ENCODE data around the gene COG5.

The COG5 gene

GRCh38 chr7:107563775-107564552, at the start of gene COG5, which contains the start of gene DUS4L:
Gene COG5 (minus strand): TSS chr7:107563920. CDS start chr7:107563896, 24 bp downstream.
Gene DUS4L (plus strand): TSS chr7:107563971. CDS start chr7:107567071, 3,100 bp downstream.
- DNase-seq, result peak; percentile 69

GRCh38 chr7:107613439-107613838, 49.7 kb upstream of the COG5 start:
- no peak for DNase-seq

GRCh38 chr7:107610323-107610722, 46.6 kb upstream of the COG5 start:
- DNase-seq, result no peak

GRCh38 chr7:107609811-107610261, 46.1 kb upstream of the COG5 start:
- DNase-seq, result no peak

GRCh38 chr7:107606303-107606702, 42.6 kb upstream of the COG5 start:
- no peak for DNase-seq

- no peak for DNase-seq
These were observed 41.6 kb upstream of the COG5 start for GRCh38 chr7:107605218-107605815.

- no peak for DNase-seq
These were observed 37.1 kb upstream of the COG5 start for GRCh38 chr7:107600816-107601215.

- no peak for DNase-seq
These were observed 35.5 kb upstream of the COG5 start for GRCh38 chr7:107599262-107599661.

- no peak for DNase-seq
These were observed 34.2 kb upstream of the COG5 start for GRCh38 chr7:107597953-107598352.

- DNase-seq, result no peak
These were observed 33.8 kb upstream of the COG5 start for GRCh38 chr7:107597582-107597916.

- no peak for DNase-seq
These were observed 33.3 kb upstream of the COG5 start for GRCh38 chr7:107596881-107597581.

- no peak for DNase-seq
These were observed 31.4 kb upstream of the COG5 start for GRCh38 chr7:107594961-107595737.

- no peak for DNase-seq
These were observed 29.3 kb upstream of the COG5 start for GRCh38 chr7:107593025-107593410.

- DNase-seq, result no peak
These were observed 28.8 kb upstream of the COG5 start for GRCh38 chr7:107592361-107593024.

GRCh38 chr7:107591421-107591820, 27.7 kb upstream of the COG5 start:
- no peak for DNase-seq

GRCh38 chr7:107588529-107589130, 24.9 kb upstream of the COG5 start:
- no peak for DNase-seq

- no peak for DNase-seq
These were observed 21.0 kb upstream of the COG5 start for GRCh38 chr7:107584716-107585115.

GRCh38 chr7:107582875-107583274, 19.2 kb upstream of the COG5 start:
- DNase-seq, result no peak

- no peak for DNase-seq
These were observed 17.8 kb upstream of the COG5 start for GRCh38 chr7:107581387-107582013.

- no peak for DNase-seq
These were observed 17.1 kb upstream of the COG5 start for GRCh38 chr7:107580716-107581383.

All from NCI-H2171 (cell line).